Prostate gland (tissue), 2 donors: ENCODE data around the gene NINJ2. TPM values are rescaled to one million over a fixed set of nuclear protein-coding genes. Genes with fewer than 3 reads are reported as not detected.

Experiments used
- DNase-seq: peaks from one replicate; pipeline ENCODE4 v3.0.0-alpha.2; 2019; ENCODE audit warnings: low spot score
- H3K27ac ChIP-seq, 2 donors: fragments of 200-600 bp; sonication (generic); 2 replicates each; pipeline ENCODE4 v1.5.1; 2017 to 2019
- H3K27me3 ChIP-seq: fragments of 200-600 bp; sonication (generic); replicated peaks from 2 replicates; pipeline ENCODE4 v1.5.1; 2019; ENCODE audit not compliant: insufficient read depth
- H3K36me3 ChIP-seq, 2 donors: fragments of 200-600 bp; sonication (generic); 1 replicate in 1 of 2; 2 replicates in 1 of 2; pipeline versions ENCODE4 v1.5.1 to v1.8.1; 2017 to 2019
- H3K4me1 ChIP-seq: fragments of 200-600 bp; sonication (generic); replicated peaks from 2 replicates; pipeline ENCODE4 v1.5.1; 2019
- H3K4me3 ChIP-seq, 2 donors: fragments of 200-600 bp; sonication (generic); 2 replicates each; pipeline ENCODE4 v1.5.1; 2017 to 2019
- H3K9me3 ChIP-seq: fragments of 200-600 bp; sonication (generic); 2 replicates; pipeline ENCODE4 v1.5.1; 2017
- POLR2A ChIP-seq: fragments of 450-650 bp; IDR thresholded peaks from one replicate; pipeline ENCODE4 v1.6.1; 2016; ENCODE audit warnings: antibody characterized with exemption, mild to moderate bottlenecking
- POLR2AphosphoS5 ChIP-seq: sonication (generic); formaldehyde crosslinking; IDR thresholded peaks from one replicate; pipeline ENCODE4 v1.6.1; 2017; ENCODE audit warnings: antibody characterized with exemption
- WGBS: methylation state at CpG from one replicate; pipeline ENCODE4 v1.1.5; 2018; 5-methylcytosine and 5-hydroxymethylcytosine counted together
- intact Hi-C: fragments of 100-400 bp; cut with DNase I; formaldehyde crosslinking; loops from one replicate; pipeline ENCODE4 v1.14.2; 2022
- total RNA-seq, 2 donors: library from RNA; depleted of rRNA; stranded (reverse); fragments of >200 nt; gene quantifications; one replicate each; pipeline ENCODE4 v1.1.0, GENCODE V29; 2016
- TF ChIP-seq, protein P1 (sequence below), 4 experiments: fragments of 200-600 bp in 2 of 4; fragments of 450-650 bp in 2 of 4; sonication (generic) in 2 of 4; IDR thresholded peaks; 1 replicate in 3 of 4; 2 replicates in 1 of 4; pipeline ENCODE4 v1.5.1; 2016 to 2019; ENCODE audit warnings: antibody characterized with exemption in 4 of 4, mild to moderate bottlenecking in 2 of 4, moderate library complexity in 2 of 4

NINJ2 gene
- total RNA-seq, 2 donors from 2014 or later: 1.1 to 17.3 TPM

DNA sequence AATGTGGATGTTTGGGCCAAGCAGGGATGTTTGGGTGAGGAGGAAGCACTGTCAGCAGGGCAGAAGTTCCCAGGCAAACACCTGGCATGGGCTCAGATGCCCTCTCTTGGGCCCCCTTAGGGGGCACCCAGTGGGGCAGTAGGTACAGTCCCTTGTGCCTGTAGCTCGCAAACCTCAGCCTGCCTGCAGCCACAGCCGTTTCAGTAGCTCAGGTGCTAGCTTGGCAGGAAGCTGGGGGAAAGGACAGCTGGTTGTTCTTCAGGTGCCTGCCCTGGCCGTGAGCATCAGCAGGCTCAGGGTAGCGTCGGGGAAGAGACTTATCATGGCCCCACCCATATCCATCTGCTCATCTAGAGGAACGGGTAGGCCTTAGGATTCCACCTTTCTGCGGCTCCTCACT, 136.0 kb downstream of the NINJ2 start:
- Histone ChIP-seq H3K4me3 (no peak overlapping the region), H3K27ac (no peak overlapping the region), H3K36me3 (no peaks in the 10 kb centered on the region), H3K27me3 (no peaks in the 10 kb centered on the region), H3K4me1 (no peaks in the 10 kb centered on the region), H3K9me3 (no peaks in the 10 kb centered on the region)
- WGBS: 64% methylated on average over 7 of the region's 7 CpGs
- no peak for DNase-seq
- intact Hi-C loops: no loop called here
- TF ChIP-seq POLR2A (no peak), POLR2AphosphoS5 (no peak)
- TF ChIP-seq, protein P1, sequence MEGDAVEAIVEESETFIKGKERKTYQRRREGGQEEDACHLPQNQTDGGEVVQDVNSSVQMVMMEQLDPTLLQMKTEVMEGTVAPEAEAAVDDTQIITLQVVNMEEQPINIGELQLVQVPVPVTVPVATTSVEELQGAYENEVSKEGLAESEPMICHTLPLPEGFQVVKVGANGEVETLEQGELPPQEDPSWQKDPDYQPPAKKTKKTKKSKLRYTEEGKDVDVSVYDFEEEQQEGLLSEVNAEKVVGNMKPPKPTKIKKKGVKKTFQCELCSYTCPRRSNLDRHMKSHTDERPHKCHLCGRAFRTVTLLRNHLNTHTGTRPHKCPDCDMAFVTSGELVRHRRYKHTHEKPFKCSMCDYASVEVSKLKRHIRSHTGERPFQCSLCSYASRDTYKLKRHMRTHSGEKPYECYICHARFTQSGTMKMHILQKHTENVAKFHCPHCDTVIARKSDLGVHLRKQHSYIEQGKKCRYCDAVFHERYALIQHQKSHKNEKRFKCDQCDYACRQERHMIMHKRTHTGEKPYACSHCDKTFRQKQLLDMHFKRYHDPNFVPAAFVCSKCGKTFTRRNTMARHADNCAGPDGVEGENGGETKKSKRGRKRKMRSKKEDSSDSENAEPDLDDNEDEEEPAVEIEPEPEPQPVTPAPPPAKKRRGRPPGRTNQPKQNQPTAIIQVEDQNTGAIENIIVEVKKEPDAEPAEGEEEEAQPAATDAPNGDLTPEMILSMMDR (IDR thresholded peaks at IDR 0.05): no peak

DNA sequence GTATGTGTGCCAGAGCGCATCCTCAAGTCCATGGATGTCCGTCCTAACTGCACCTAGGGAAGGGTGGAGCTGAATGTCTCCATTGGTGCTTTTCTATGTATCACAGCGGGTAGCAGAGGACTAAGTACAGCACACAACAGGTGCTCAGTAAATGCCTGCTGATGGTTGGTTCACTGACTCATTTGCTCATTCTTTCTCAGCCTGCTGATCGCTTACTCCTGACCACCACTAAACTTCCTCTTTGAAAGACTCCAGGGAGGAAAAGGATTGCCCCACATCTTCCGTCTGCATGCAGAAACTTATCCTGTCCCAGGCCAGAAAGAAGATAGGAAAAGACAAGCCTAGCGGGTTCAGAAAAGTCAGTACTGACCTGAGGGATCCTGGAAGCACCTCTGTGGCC, 137.2 kb downstream of the NINJ2 start:
- WGBS: 89% methylated on average over 6 of the region's 6 CpGs
- no peak overlapping the region for H3K4me3 ChIP-seq
- no peaks in the 10 kb centered on the region for H3K4me1 ChIP-seq
- no peak for DNase-seq
- no peaks in the 10 kb centered on the region for H3K27me3 ChIP-seq
- TF ChIP-seq POLR2A (no peak), POLR2AphosphoS5 (no peak)
- TF ChIP-seq, protein P1 (IDR thresholded peaks at IDR 0.05): no peak
- no peak overlapping the region for H3K27ac ChIP-seq
- no peaks in the 10 kb centered on the region for H3K9me3 ChIP-seq
- intact Hi-C loops: no loop called here
- no peaks in the 10 kb centered on the region for H3K36me3 ChIP-seq

- 52% methylated on average over 10 of the region's 10 CpGs for WGBS
- H3K4me3 ChIP-seq: no peak overlapping the region
- no peaks in the 10 kb centered on the region for H3K36me3 ChIP-seq
- peak; percentile 83 for DNase-seq
- intact Hi-C loops: no loop called here
- no peaks in the 10 kb centered on the region for H3K4me1 ChIP-seq
- TF ChIP-seq, protein P1 (IDR thresholded peaks at IDR 0.05): no peak
- peak; percentile 57 for TF ChIP-seq POLR2AphosphoS5
- no peaks in the 10 kb centered on the region for H3K27me3 ChIP-seq
- H3K9me3 ChIP-seq: no peaks in the 10 kb centered on the region
- no peak overlapping the region for H3K27ac ChIP-seq
Measured at GRCh38 chr12:524167-524951, 138.9 kb downstream of the NINJ2 start.

DNA sequence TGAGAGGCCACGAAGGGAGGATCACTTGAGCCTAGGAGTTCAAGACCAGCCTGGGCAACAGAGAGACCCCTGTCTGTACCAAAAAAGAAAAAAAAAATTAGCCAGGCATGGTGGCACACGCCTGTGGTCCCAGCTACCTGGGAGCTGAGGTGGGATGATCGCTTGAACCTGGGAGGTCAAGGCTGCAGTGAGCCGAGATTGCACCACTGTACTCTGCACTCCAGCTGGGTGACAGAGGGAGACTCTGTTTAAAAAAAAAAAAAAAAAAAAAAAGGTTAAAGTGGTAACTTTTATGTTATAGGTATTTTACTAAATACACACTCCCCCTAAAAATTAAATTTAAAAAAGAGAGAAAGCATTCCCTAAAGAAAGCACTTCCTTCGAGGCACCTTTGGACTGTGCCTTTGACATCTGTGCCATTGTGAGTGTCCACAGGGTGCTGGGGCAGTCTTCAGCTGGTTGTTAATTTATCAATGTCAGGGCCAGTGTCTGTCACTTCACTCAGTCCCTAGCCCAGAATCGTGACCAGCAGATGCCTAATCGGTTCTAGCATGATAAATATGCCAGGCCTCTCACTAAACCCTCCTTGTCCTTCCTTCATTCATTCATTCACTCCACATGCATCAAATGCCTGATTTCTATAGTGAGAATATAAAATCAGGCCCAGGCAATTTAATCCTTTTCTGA, 140.4 kb downstream of the NINJ2 start:
- no peak for TF ChIP-seq POLR2A
- no peak for TF ChIP-seq POLR2AphosphoS5
- TF ChIP-seq, protein P1 (IDR thresholded peaks at IDR 0.05): no peak
- no peaks in the 10 kb centered on the region for H3K4me1 ChIP-seq
- H3K27me3 ChIP-seq: no peaks in the 10 kb centered on the region
- H3K9me3 ChIP-seq: no peaks in the 10 kb centered on the region
- intact Hi-C loops: no loop called here
- 78% methylated on average over 7 of the region's 7 CpGs for WGBS
- no peak overlapping the region for H3K4me3 ChIP-seq
- H3K27ac ChIP-seq: no peak overlapping the region
- no peak for DNase-seq
- H3K36me3 ChIP-seq: no peaks in the 10 kb centered on the region
